Measurements from ENCODE around the gene CEP95.
A peak's percentile ranks its signal among the peaks of the same experiment; 100 is the strongest.

Gene CEP95

GRCh38 chr17:64496348-64496785, 10.4 kb upstream of the CEP95 start:
- DNase-seq: no peak

GRCh38 chr17:64496786-64497564, 9.8 kb upstream of the CEP95 start, which contains the start of gene POLG2:
Gene POLG2, minus strand, starts transcription at chr17:64497054. Its CDS starts 86 bp downstream, at chr17:64496968.
- DNase-seq: peak; percentile 95 to 96

- DNase-seq: no peak
Measured at GRCh38 chr17:64497565-64498035, 9.2 kb upstream of the CEP95 start.

- DNase-seq: peak in 1 of 2 donors; percentile 30
Measured at GRCh38 chr17:64498308-64499203, 8.2 kb upstream of the CEP95 start.

- peak in 1 of 2 donors; percentile 30 for DNase-seq
Measured at GRCh38 chr17:64499805-64500486, 6.8 kb upstream of the CEP95 start.

GRCh38 chr17:64500487-64500859, 6.3 kb upstream of the CEP95 start:
- DNase-seq: peak in 1 of 2 donors; percentile 17

- peak in 1 of 2 donors; percentile 16 for DNase-seq
Measured at GRCh38 chr17:64500862-64501765, 5.7 kb upstream of the CEP95 start.

- peak in 1 of 2 donors; percentile 26 for DNase-seq
Measured at GRCh38 chr17:64502021-64502420, 4.8 kb upstream of the CEP95 start.

GRCh38 chr17:64502809-64503208, 4.0 kb upstream of the CEP95 start:
- DNase-seq: peak in 1 of 2 donors; percentile 14

- peak in 1 of 2 donors; percentile 16 for DNase-seq
Measured at GRCh38 chr17:64503341-64503740, 3.4 kb upstream of the CEP95 start.

GRCh38 chr17:64503821-64504768, 2.7 kb upstream of the CEP95 start:
- no peak for DNase-seq

- DNase-seq: no peak
Measured at GRCh38 chr17:64504769-64505339, 1.9 kb upstream of the CEP95 start.

- peak; percentile 89 to 93 for DNase-seq
Measured at GRCh38 chr17:64505340-64506200, 1.2 kb upstream of the CEP95 start.

- peak; percentile 97 for DNase-seq
Measured at GRCh38 chr17:64506201-64506575, 589 bp upstream of the CEP95 start, which contains the start of gene DDX5. Gene DDX5, minus strand, starts transcription at chr17:64506289. Its CDS starts 170 bp downstream, at chr17:64506119.

GRCh38 chr17:64507413-64507782, 621 bp downstream of the CEP95 start:
- peak; percentile 45 to 81 for DNase-seq

GRCh38 chr17:64508683-64509082, 1.9 kb downstream of the CEP95 start:
- DNase-seq: no peak

- DNase-seq: no peak
Measured at GRCh38 chr17:64509179-64509578, 2.4 kb downstream of the CEP95 start.

- no peak for DNase-seq
Measured at GRCh38 chr17:64515419-64515818, 8.6 kb downstream of the CEP95 start.

- DNase-seq: no peak
Measured at GRCh38 chr17:64515829-64516228, 9.1 kb downstream of the CEP95 start.
